Measurements from ENCODE around the gene C3orf18.

C3orf18 gene

DNA sequence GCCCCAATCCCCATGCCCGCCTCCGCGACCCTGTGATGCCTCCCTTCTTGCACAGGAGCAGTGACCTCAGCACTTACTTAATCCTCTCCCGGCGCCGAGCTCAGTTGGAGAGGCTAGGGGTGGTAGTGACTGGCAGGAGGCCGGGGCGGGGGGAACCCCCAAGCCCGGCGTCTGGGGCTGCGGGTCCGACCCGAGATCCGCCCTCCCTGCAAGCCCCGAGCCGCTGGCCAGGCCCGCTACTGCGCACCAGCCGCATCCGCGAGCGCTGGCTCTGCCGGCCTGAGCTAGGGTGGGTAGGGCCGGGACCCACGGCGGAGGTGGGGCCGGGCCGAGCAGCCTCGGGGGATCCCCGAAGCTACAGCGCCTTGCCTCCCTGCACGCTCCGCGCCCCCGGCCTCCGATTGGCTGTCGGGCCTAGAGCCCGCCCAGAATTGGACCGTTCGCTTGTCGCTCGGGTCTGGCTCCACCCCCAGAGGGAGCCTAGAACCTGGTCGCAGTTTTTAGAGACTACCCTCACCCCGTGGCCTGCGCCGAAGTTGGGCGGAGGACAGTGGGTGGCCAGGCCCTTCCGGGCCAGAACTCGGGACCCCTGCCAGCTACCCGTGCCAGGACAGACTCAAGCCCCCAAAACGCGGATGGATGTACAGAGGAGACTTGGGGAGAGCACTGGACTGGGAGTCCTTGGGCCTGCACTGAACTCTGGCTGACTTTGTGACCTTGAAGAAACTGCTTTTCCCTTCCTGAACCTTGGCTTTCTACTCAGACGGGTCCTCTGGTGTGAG is at the start of gene C3orf18:
C3orf18 (minus strand) TSS at position 362 of the 782 bp plus-strand sequence. CDS start 2,048 bp downstream, outside the sequence.
- DNase-seq, result peak; percentile 47

DNA sequence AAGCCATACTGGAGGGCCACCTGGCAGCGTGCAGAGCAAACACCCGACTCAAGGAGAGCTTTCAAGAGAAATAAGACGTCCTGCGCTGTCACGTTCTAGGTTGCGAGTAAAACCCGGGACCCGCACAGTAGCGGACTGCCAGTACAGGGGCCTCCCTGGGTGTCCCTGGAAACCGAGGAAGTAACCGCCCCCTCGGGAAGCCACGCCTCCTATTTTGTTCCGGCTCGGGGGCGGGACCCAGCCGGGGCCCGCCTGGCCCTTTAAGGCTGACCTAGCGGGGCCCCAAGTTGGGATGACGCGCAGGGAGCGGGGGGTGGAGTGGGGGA is 49.2 kb upstream of the C3orf18 start:
- DNase-seq, result peak; percentile 58

DNA sequence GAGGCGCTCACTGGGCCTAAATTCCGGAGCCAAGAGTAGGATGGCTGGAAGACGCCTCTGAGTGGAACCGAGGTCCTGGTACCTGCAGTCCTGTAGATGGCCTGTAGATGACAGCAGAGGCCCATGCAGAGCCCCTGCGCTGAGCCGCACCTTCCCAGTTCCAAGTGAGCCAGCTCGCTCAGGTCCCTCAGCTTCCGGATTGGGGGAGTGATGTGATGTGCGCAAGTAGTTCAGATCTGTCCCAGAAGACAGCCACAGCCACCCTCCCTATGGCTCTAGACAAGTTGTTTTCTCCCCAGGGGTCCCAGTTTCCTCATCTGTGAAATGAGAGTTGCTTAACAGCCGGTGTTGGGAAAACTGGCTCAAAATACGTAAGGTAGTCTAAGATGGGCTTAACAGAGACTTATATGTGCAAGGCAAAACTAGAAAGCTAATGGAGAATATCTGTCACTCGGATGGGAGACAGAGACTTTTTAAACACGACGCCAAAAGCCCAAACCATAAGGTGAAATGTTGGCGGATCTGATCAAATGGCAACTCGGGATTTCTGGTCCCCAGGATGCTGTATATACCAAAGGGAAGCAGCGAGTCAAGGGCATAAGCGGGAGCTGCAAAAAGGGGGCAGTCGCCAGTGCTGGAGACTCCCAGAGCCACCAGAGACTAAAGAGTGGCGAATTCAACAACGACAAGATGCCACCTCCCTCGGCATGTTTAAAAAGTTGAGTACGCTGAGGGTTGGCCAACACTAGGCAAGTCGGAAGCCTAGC is 48.6 kb upstream of the C3orf18 start:
- peak; percentile 40 for DNase-seq

DNA sequence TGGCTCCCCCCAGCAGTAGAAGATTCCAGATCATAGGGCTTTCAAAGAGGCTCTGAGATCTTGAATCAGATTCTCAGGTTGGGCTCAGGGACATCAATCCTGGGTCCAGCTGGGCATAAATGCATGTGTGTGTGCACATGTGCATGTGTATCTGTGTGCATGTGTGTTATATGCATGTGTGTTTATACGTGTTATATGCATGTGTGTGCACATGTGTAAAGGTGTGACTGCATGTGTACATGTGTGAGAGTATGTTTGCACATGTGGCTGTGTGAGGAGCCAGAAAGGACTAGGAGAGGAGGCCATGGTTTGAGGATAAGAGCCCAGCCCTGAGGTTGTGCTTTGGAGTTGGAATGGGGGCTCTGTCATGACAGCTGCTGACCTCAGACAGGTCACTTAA is 47.6 kb upstream of the C3orf18 start:
- no peak for DNase-seq

DNA sequence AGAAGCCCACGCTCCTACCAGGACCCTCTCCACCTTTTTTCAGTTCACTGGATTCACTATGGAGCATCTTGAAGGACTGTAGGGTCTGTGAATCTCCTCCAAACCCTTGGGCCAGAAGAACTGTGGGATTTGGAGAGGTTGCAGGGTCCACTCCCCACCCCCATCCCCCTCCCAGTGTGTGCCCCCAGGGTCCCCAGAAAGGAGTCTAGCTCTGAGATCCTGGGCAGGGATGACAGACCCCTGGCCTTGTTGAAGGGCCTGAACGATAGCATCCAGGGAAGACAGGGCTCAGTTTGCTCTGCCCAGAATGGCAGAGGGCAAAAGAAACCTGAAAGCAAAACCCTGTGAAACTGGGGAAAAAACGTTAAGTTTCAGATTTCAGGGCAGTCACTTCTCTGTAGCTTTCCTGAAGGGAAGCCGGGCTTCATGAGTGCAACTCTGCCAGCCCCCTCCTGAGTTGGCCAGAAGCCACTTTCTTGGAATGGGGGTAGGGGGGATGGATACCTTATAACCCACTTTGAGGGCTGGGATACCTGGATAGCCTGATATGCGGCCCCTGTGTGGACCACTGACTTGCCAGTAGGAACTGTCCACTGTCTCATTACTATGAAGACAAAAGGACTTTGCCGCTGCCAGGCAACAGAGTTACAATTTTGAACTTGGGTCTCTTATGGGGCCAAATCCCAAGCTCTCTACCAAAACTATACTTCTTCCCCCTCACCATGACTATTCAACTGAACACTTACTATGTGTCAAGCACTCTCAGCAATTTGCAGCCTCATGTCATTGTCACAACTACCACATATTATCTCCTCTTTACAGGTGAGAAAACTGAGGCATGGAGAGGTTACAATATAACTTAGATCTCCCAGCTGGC is 45.7 kb upstream of the C3orf18 start:
- no peak for DNase-seq

DNA sequence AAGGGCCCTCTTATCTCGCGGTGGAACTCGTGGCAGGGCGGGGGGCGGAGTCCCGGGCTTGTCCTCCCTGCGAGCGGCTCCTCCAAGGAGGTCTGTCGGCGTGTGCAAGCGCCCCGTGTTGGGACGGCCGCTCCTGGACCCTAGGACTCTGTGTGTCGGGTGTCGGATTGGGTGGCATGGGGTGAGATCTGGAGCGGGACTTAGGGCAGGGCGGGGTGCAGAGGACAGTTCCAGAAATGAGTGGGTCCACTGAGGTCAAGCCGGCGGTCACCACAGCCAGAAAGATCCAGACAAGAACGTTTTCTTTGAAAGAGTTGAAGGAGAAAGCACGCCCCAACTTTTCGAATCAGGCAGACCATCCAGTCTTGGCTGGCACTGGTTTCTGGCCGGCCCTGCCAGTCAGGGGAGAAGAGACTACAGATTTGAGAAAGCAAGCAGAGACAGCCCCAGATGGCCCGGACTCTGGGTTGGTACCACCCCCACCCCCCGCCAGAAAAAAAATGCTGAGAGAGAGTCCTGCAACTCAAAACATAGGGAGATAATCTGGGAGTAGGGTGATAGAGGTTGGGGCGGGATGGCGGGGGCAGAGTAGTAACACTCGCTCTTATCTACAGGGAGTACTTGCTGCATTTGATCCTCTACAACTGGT is 44.8 kb upstream of the C3orf18 start:
- DNase-seq, result no peak

DNA sequence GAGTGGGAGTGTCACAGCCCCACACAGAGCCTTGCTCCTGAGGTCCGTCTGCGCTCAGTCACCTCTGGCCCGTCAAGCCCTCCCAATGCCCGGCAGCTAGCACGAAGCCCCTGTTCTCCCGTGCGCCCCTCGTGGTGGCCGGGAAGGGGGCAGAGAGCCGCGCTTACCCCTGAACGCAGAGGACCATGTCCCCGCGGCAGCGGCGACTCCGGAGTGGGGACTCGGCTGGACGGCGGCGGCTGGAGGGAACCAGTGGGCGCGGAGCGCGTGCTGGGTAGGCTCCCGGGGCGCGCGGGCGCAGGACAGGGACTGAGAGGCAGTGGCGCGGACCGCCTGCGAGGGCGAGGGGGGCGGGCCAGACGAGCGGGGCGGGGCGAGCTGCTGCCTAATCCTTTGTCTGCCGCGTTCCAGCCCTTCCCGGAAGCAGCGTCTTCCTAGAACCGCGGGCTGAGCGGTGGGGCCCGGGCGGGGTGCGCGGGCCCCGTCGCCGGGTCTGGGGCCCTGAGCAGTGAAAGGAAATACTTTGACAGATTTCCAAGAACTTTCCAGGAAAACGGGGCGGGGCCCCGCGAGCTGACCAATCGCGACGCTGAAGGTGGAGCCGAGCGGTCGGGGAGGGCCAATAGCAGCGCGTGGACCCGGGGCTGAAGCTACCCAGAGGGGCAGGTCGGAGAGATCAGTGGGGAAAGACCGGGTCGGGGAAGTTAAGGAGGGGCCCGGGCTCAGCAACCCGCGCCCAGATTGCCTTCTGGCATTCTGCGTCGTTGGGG is 44.1 kb upstream of the C3orf18 start, which contains the start of gene CISH:
CISH (minus strand) TSS at position 311 of the 770 bp plus-strand sequence; CDS start at position 187, 124 bp downstream.
- DNase-seq, result peak; percentile 53

DNA sequence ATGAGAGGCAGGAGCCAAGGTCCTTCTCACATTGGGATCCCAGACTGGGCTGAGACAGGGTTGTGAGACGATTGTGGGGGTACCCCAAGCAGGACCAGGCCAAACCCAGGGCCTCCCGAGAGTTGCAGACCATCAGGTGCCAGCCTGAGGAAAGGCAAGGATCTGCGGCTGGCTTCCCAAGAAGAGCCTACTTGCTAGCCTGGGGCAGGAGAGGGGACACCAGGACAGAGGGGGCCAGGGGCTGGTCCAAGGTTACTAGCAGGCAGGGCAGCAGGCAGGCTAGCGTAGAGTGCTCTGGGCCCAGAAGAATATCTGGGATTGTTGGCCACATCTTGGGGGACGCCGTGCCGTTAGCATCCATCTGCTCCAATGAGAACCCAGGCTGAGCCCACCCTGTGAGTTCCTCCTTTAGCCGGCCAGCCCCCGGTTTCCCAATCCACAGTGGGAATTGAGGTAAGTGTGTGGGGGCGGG is 43.5 kb upstream of the C3orf18 start:
- DNase-seq, result no peak

DNA sequence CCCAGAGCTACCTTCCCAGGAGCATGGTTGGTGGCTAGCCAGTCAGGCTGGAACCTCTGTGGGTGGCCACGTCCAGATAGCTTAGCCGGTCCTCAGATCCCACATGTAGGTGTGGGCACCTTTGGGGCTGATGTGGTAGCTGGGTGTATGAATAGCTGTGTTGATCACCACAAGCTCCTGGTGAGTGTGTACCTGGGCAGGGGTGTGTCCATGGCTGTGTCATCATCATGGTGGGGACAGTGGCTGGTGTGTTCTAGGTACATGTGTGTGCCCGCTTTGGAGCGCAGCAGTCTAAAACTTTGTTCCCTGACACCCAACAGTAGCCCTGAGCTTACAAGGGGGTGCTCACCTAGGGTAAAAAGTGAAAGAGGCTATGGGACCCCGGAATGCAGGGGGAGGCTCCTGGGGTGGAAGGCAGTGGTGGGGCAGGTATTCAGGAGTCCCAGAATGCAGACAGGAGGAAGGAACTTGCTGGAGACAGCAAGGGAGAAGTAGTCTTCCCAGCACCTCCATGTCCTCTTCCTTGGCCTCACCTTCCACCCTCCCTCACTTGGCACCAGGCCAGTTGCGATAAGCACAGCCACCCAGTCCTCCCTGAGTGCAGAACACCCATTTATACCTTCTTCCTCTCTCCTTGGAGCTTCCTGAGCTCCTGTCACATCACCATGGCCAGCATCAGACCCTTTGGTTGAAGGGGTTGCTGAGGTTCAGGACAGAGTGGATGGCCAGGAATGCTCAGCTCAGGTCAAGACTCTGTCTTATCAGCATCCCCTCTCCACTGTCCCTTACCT is 42.8 kb upstream of the C3orf18 start:
- no peak for DNase-seq

DNA sequence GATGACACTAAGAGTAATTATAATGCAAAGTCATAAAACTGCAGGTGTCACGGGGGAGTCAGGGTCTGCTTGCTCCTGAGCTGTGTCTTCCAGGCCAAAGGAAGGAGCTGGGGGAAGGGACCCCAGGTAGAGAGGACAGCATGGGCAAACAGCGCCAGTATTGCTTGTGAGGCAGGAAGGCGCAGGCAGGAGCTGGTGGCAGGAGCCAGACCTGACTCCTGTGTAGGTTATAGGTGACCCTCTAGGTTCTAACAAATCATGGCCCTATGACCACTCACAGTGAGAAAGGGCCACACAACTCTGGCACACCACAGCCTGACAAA is 42.2 kb upstream of the C3orf18 start:
- DNase-seq, result no peak

DNA sequence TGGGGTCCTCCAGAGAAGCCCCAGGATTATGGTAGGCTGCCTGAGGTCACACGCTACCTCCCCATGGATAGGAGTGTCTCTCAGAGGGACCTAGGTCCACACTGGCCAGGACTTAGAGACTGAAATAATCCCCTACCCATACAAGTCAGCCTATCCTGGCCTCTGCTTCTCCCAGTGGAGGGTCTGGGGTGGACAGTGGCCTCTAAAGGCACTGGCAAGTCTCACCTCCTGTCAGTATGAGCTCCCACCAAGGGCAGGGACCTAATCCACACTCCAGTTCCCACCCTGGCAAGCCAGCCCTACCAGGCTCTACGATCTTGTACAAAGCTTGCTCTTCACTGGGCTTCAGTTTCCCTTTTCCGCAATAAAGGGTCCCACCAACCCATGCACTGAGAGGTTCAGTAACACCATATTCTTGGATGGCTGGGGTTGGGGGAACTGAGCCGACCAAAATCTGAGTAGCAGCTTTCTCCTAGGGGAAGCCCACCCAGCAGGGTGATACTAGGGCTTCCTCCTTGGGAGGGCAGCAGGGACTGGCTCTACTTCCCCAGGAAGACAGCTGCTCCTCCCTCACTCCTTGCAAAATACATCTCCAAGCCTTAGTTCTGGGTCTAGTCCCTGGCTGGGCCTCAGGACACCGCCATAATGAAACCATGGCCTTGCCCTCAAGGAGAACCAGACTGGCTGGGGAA is 41.7 kb upstream of the C3orf18 start:
- DNase-seq, result no peak

DNA sequence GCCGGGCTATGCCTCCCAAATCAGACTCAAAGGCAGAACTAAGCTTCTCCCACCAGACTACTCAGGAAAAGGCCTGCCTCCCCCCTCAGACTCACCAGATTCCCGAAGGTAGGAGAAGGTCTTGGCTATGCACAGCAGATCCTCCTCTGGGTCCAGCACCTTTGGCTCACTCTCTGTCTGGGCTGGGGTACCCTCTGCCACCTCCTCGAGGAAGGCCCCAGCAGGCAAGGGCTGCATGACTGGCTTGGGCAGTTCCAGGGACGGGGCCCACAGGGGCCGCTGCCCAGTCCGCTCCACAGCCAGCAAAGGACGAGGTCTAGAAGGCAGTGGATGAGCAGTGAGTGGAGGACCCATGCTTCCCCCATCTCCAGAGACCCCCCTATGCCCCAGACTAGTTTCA is 40.7 kb upstream of the C3orf18 start:
- DNase-seq, result no peak

DNA sequence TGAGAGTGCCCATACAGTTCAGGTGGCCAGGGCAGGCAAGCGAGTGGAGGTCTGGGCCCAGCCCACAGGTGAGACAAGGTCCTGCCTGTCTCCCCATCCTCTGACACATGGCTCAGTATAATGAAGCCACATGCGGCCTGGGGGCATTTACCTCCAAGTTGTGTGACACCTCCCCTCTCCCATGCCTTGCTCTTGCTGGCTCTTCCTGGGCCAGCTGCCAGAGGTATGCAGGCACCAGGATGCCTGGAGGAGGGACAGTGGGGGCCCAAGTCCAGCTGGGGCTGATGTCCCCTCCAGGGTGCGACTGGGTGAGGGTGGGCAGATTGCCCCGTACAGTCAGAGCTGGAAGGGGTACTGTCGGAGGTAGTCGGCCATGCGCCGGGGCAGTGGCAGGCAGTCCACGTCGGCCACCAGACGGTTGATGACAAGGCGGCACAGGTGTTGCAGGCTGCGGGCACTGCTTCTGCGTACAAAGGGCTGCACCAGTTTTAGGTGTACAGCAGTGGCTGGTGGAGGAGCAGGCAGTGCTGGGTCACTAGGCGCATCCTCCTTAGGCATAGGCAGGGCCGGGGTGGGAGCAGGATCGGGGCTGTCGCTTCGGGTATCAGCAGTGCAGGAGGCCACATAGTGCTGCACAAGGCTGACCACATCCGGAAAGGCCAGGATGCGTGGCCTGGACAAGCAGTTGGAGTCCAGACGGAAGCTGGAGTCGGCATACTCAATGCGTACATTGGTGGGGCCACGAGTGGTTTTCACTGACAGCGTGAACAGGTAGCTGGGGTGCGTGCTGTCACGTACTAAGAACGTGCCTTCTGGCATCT is 39.9 kb upstream of the C3orf18 start:
- DNase-seq, result no peak

DNA sequence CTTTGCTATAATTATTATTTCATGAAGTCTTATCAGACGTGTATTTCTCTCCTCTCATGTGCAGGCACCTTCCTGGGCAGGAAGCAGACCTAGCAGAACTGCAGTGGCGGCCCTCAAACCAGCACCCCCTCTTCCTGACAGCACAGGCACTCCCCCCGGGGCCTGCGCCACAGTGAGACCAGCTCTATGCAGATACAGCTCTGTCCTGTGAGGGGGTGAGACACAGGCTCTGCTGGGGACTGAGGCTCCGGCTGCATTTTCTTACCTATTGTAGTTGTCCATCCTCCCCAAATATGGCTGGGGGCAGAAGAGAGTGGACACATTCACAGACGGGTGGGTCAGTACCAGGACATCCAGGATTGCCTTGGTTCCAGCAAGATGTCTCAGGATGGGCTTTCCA is 39.0 kb upstream of the C3orf18 start:
- no peak for DNase-seq

DNA sequence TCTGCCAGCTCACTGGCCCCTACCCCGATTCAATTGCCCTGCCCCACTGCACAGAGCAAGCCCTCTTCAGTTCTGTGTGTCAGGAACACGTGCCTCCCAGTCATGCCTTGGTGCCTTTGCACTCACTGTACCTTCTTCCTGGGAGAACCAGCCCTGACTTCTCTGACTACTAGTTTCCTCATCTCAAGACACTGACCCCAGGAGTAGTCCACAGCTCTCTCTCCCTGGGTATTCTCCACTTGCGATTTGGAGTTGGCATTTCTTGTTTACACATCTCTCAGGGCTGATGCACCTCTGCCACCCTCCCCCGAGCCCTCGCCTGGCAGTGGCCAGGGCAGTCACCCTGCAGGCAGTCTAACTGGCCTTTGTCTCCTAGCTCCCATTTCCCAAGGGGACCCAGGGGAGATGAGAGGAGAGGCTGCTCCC is 38.4 kb upstream of the C3orf18 start:
- no peak for DNase-seq

DNA sequence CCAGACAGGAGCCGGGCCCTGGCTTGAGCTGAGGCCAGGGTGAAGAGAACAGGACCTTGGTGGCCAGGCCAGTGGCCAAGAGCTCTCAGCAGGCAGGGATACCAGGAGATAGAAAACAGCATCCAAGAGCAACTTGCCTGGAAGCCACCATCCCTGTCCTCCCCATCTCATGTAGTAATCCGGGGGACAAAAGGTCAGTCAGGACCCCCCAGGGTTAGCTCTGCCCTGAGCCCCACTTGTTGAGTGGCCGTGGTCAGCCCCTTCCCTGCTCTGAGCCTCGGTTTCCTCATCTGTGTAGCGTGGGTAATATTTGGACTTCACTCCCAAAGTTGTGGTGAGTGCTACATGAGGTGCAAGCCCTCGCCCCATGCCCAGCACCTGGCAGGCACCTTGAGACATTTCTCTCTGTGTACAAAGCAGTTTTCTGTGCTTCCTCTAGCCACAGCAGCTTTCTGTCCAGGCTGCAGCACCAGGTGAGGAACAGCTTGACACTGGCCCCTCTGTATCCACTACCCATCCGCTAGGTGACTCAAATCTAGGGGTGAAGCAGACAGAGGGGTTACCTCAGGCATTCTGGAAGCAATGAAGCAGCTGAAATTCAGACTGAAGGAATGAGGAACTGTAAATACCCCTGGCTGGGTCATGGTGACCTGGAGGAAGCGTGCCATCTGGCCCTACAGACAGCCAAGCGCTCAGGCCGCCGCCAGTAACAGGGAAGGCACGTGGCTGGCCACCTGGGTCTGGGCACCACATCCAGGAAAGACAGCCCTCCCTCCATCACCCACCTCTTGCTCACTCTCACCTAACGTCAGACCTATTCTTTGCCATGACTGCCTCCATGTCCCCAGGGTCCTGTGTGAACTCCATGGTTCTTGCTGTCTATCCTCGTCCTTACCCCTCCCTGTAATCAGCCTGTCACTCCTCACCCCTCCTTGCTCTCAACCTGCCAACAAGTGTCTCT is 37.4 kb upstream of the C3orf18 start:
- no peak for DNase-seq

DNA sequence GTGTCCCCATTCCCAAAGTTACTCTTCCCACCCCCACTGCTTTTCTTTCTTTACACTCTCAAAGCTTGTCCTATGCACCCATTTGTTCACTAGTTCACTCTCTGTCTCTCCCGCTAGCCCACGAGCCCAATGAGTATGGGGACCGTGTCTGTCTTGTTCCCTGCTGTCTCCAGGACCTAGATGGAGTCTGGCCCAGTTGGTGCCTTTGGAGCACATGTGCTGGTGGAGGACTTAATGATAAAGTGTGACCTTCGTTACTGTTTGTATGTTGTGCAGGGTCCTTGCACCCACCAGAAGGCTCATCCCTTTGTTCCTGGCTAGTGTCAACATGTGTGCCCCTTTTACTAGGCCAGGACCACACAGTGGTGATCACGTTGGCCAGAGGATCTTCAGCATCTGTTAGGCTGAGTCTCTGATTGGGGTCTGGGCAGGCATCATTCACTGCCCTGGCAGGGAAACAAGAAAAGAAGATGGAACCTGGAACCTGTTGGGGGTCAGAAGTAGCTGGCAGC is 36.6 kb upstream of the C3orf18 start:
- DNase-seq, result no peak
